Measurements from ENCODE around the gene SLIT3.

SLIT3 gene

GRCh38 chr5:169260896-169261569 is 39.9 kb downstream of the SLIT3 start:
- H3K4me3 ChIP-seq (ENCODE audit: low read depth in 1 of 2, low read length in 2 of 2), result no peak overlapping the region
- TF ChIP-seq EZH2 (IDR thresholded peaks at IDR 0.05; ENCODE audit: borderline replicate concordance, low read depth, low read length, severe bottlenecking) (no peak), CTCF (IDR thresholded peaks at IDR 0.05; ENCODE audit: borderline replicate concordance, extremely low read depth, low read length, poor library complexity, severe bottlenecking) (no peak)
- H3K9me3 ChIP-seq (ENCODE audit: insufficient read depth, low read length, severe bottlenecking), result no peaks in the 10 kb centered on the region
- H3K79me2 ChIP-seq (ENCODE audit: insufficient read depth, low read length), result no peaks in the 10 kb centered on the region
- H2AFZ ChIP-seq (ENCODE audit: low read depth, low read length), result no peak overlapping the region
- no peak overlapping the region for H3K9ac ChIP-seq (ENCODE audit: low read depth, low read length)
- no peak for DNase-seq
- no peak for ATAC-seq (ENCODE audit: insufficient read depth, low read depth)
- H3K4me1 ChIP-seq (ENCODE audit: insufficient read depth, low read length), result no peaks in the 10 kb centered on the region
- H3K27me3 ChIP-seq (ENCODE audit: insufficient read depth, low read length, poor library complexity), result no peaks in the 10 kb centered on the region
- no peaks in the 10 kb centered on the region for H4K20me1 ChIP-seq (ENCODE audit: insufficient read depth, low read length)
- H3K36me3 ChIP-seq (ENCODE audit: insufficient read depth, low read length), result no peaks in the 10 kb centered on the region
- H3K27ac ChIP-seq (ENCODE audit: low read length), result no peak overlapping the region
- no peak overlapping the region for H3K4me2 ChIP-seq (ENCODE audit: insufficient read depth, low read length)

DNA sequence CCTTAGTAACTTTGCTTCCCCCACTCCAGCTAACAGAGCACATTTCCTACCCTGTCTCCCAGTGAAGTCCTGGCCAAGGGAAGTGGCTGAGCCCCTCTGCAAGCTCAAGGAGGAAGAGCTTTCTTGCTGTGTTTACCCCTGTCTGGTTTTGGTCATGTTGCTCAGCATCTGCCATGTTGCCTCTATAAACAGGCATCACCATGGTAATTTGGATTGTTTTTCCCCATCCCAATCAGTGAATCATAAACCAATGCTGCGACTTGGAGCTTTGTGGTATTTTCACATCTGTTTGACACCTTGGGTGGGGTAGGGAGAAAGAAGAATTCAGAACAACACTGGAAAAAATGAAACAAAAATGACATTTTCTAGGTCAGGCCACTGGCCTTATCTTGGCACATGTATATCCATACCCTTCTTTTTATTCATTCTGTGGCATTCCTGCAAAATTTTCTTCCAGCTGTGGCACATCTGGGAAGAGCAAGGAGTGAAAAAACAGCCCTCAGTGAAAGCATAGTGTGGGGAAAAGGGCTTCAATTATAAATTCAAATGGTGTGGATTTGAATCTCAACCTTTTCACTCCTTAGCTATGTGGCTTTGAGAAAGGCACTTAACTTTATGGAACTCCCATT is 42.5 kb downstream of the SLIT3 start:
- Histone ChIP-seq H3K9ac (ENCODE audit: low read depth, low read length) (no peak overlapping the region), H3K27me3 (ENCODE audit: insufficient read depth, low read length, poor library complexity) (no peaks in the 10 kb centered on the region), H3K27ac (ENCODE audit: low read length) (no peak overlapping the region), H4K20me1 (ENCODE audit: insufficient read depth, low read length) (no peaks in the 10 kb centered on the region), H2AFZ (ENCODE audit: low read depth, low read length) (no peak overlapping the region), H3K4me3 (ENCODE audit: low read depth in 1 of 2, low read length in 2 of 2) (no peak overlapping the region), H3K4me2 (ENCODE audit: insufficient read depth, low read length) (no peak overlapping the region), H3K9me3 (ENCODE audit: insufficient read depth, low read length, severe bottlenecking) (no peaks in the 10 kb centered on the region), H3K36me3 (ENCODE audit: insufficient read depth, low read length) (no peaks in the 10 kb centered on the region), H3K4me1 (ENCODE audit: insufficient read depth, low read length) (no peaks in the 10 kb centered on the region), H3K79me2 (ENCODE audit: insufficient read depth, low read length) (no peaks in the 10 kb centered on the region)
- no peak for TF ChIP-seq EZH2 (IDR thresholded peaks at IDR 0.05; ENCODE audit: borderline replicate concordance, low read depth, low read length, severe bottlenecking)
- TF ChIP-seq CTCF (IDR thresholded peaks at IDR 0.05; ENCODE audit: borderline replicate concordance, extremely low read depth, low read length, poor library complexity, severe bottlenecking), result no peak
- ATAC-seq (ENCODE audit: insufficient read depth, low read depth), result no peak
- DNase-seq, result no peak

GRCh38 chr5:169256191-169256590 is 44.7 kb downstream of the SLIT3 start:
- no peaks in the 10 kb centered on the region for H4K20me1 ChIP-seq (ENCODE audit: insufficient read depth, low read length)
- no peak for DNase-seq
- no peak overlapping the region for H2AFZ ChIP-seq (ENCODE audit: low read depth, low read length)
- H3K4me1 ChIP-seq (ENCODE audit: insufficient read depth, low read length), result no peaks in the 10 kb centered on the region
- peaks cover under 1% of the 10 kb centered on the region for H3K27me3 ChIP-seq (ENCODE audit: insufficient read depth, low read length, poor library complexity)
- H3K4me3 ChIP-seq (ENCODE audit: low read depth in 1 of 2, low read length in 2 of 2), result no peak overlapping the region
- TF ChIP-seq CTCF (IDR thresholded peaks at IDR 0.05; ENCODE audit: borderline replicate concordance, extremely low read depth, low read length, poor library complexity, severe bottlenecking) (no peak), EZH2 (IDR thresholded peaks at IDR 0.05; ENCODE audit: borderline replicate concordance, low read depth, low read length, severe bottlenecking) (no peak)
- no peak overlapping the region for H3K27ac ChIP-seq (ENCODE audit: low read length)
- H3K9me3 ChIP-seq (ENCODE audit: insufficient read depth, low read length, severe bottlenecking), result no peaks in the 10 kb centered on the region
- H3K79me2 ChIP-seq (ENCODE audit: insufficient read depth, low read length), result no peaks in the 10 kb centered on the region
- H3K4me2 ChIP-seq (ENCODE audit: insufficient read depth, low read length), result no peak overlapping the region
- ATAC-seq (ENCODE audit: insufficient read depth, low read depth), result no peak
- H3K36me3 ChIP-seq (ENCODE audit: insufficient read depth, low read length), result no peaks in the 10 kb centered on the region
- H3K9ac ChIP-seq (ENCODE audit: low read depth, low read length), result no peak overlapping the region

Data from DND-41 (cell line).